ENCODE measurements around the gene FRYL. TPM values are rescaled to one million over a fixed set of nuclear protein-coding genes. Genes with fewer than 3 reads are reported as not detected.

Gene FRYL
- total RNA-seq, 2 experiments from 2014 or later, result 85.4 to 88.5 TPM

GRCh38 chr4:48558026-48558425 lies 222.1 kb downstream of the FRYL start:
- Histone ChIP-seq H3K79me2 (ENCODE audit: insufficient read depth, low read depth, low read length) (no peaks in the 10 kb centered on the region), H4K20me1 (ENCODE audit: insufficient read depth, low read length) (no peaks in the 10 kb centered on the region), H3K4me1 (ENCODE audit: insufficient read depth, low read length, poor library complexity, severe bottlenecking) (no peaks in the 10 kb centered on the region), H3K9me3 (ENCODE audit: low read length) (0 out of 2 replicates have a peak, but pooled peaks cover 7% of the 10 kb centered on the region), H3K9me2 (ENCODE audit: insufficient read depth, low read length) (no peaks in the 10 kb centered on the region), H3K4me2 (ENCODE audit: low read length) (no peak overlapping the region), H3K36me3 (ENCODE audit: insufficient read depth, low read length) (peaks cover 73% of the 10 kb centered on the region), H3K27ac (ENCODE audit: low read depth, low read length, poor library complexity, severe bottlenecking) (no peak overlapping the region), H2AFZ (ENCODE audit: low read length) (no peak overlapping the region), H3K4me3 (ENCODE audit: low read depth, low read length, poor library complexity, severe bottlenecking) (no peak overlapping the region)
- CTCF ChIA-PET (ENCODE audit: unreplicated experiment), result no interaction called here
- intact Hi-C loops (cut with micrococcal nuclease; ENCODE audit: unreplicated experiment), result no loop called here
- TF ChIP-seq EZH2phosphoT487 (IDR thresholded peaks at IDR 0.05; ENCODE audit: borderline replicate concordance, low read depth, low read length), result no peak
- TF ChIP-seq, protein P1, sequence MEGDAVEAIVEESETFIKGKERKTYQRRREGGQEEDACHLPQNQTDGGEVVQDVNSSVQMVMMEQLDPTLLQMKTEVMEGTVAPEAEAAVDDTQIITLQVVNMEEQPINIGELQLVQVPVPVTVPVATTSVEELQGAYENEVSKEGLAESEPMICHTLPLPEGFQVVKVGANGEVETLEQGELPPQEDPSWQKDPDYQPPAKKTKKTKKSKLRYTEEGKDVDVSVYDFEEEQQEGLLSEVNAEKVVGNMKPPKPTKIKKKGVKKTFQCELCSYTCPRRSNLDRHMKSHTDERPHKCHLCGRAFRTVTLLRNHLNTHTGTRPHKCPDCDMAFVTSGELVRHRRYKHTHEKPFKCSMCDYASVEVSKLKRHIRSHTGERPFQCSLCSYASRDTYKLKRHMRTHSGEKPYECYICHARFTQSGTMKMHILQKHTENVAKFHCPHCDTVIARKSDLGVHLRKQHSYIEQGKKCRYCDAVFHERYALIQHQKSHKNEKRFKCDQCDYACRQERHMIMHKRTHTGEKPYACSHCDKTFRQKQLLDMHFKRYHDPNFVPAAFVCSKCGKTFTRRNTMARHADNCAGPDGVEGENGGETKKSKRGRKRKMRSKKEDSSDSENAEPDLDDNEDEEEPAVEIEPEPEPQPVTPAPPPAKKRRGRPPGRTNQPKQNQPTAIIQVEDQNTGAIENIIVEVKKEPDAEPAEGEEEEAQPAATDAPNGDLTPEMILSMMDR (conservative IDR thresholded peaks at IDR 0.05; ENCODE audit: low read length), result no peak
- DNase-seq (ENCODE audit: low spot score), result no peak
- BruUV-seq (replicated peaks), result no TSS peak
- POLR2A ChIA-PET, result interaction anchor here (0.7 to 1.3 kb wide), 2 partner anchors 16 to 91 kb away, joined by 3 read pairs; no protein-coding TSS in a partner anchor

- Histone ChIP-seq H3K79me2 (ENCODE audit: insufficient read depth, low read depth, low read length) (no peaks in the 10 kb centered on the region), H3K9me2 (ENCODE audit: insufficient read depth, low read length) (no peaks in the 10 kb centered on the region), H3K36me3 (ENCODE audit: insufficient read depth, low read length) (peaks cover 71% of the 10 kb centered on the region), H3K27ac (ENCODE audit: low read depth, low read length, poor library complexity, severe bottlenecking) (no peak overlapping the region), H3K9me3 (ENCODE audit: low read length) (0 out of 2 replicates have a peak, but pooled peaks cover 7% of the 10 kb centered on the region), H3K4me3 (ENCODE audit: low read depth, low read length, poor library complexity, severe bottlenecking) (no peak overlapping the region), H2AFZ (ENCODE audit: low read length) (no peak overlapping the region), H3K4me2 (ENCODE audit: low read length) (no peak overlapping the region), H3K4me1 (ENCODE audit: insufficient read depth, low read length, poor library complexity, severe bottlenecking) (no peaks in the 10 kb centered on the region), H4K20me1 (ENCODE audit: insufficient read depth, low read length) (no peaks in the 10 kb centered on the region)
- TF ChIP-seq, protein P1 (conservative IDR thresholded peaks at IDR 0.05; ENCODE audit: low read length), result peak; percentile 64
- no peak for TF ChIP-seq EZH2phosphoT487 (IDR thresholded peaks at IDR 0.05; ENCODE audit: borderline replicate concordance, low read depth, low read length)
- no peak for DNase-seq (ENCODE audit: low spot score)
- ChIA-PET POLR2A (interaction anchor here (0.7 to 1.3 kb wide), 2 partner anchors 16 to 91 kb away, joined by 3 read pairs; no protein-coding TSS in a partner anchor), CTCF (ENCODE audit: unreplicated experiment) (no interaction called here)
- no TSS peak for BruUV-seq (replicated peaks)
- intact Hi-C loops (cut with micrococcal nuclease; ENCODE audit: unreplicated experiment), result no loop called here
Measured at GRCh38 chr4:48557478-48557877, 222.6 kb downstream of the FRYL start.

DNA sequence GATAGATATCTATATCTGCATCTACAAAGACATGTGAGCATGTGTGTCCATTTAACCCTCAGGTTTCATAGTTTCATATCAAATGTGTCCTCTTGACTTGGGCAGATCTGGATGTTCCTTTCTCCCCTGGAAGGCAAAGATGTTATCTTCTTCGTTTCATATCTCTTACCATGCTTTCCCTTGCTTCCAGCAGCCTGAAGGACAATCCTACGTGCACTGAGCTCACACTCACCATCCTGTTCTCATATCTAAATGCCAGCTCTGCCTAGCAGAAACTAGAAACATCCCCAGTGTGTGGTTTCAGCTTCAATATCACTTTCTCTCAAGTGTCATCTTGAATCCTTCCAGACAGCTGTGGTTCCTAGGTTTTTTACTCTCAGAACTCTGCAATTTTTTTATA lies 223.8 kb downstream of the FRYL start:
- BruUV-seq (replicated peaks), result TSS peak; percentile 1
- no peak for DNase-seq (ENCODE audit: low spot score)
- CTCF ChIA-PET (ENCODE audit: unreplicated experiment), result no interaction called here
- peaks cover 76% of the 10 kb centered on the region for H3K36me3 ChIP-seq (ENCODE audit: insufficient read depth, low read length)
- H3K4me1 ChIP-seq (ENCODE audit: insufficient read depth, low read length, poor library complexity, severe bottlenecking), result no peaks in the 10 kb centered on the region
- 0 out of 2 replicates have a peak, but pooled peaks cover 7% of the 10 kb centered on the region for H3K9me3 ChIP-seq (ENCODE audit: low read length)
- no peak overlapping the region for H3K27ac ChIP-seq (ENCODE audit: low read depth, low read length, poor library complexity, severe bottlenecking)
- intact Hi-C loops (cut with micrococcal nuclease; ENCODE audit: unreplicated experiment), result no loop called here
- H4K20me1 ChIP-seq (ENCODE audit: insufficient read depth, low read length), result no peaks in the 10 kb centered on the region
- no peak overlapping the region for H3K4me2 ChIP-seq (ENCODE audit: low read length)
- no peaks in the 10 kb centered on the region for H3K79me2 ChIP-seq (ENCODE audit: insufficient read depth, low read depth, low read length)
- no peak overlapping the region for H3K4me3 ChIP-seq (ENCODE audit: low read depth, low read length, poor library complexity, severe bottlenecking)
- no peak overlapping the region for H2AFZ ChIP-seq (ENCODE audit: low read length)
- POLR2A ChIA-PET, result no interaction called here
- H3K9me2 ChIP-seq (ENCODE audit: insufficient read depth, low read length), result no peaks in the 10 kb centered on the region
- no peak for TF ChIP-seq EZH2phosphoT487 (IDR thresholded peaks at IDR 0.05; ENCODE audit: borderline replicate concordance, low read depth, low read length)
- TF ChIP-seq, protein P1 (conservative IDR thresholded peaks at IDR 0.05; ENCODE audit: low read length), result no peak

Measured in OCI-LY7 (cell line).